HS-5 (cell line): ENCODE data around the gene ZNF506.
A peak's percentile ranks its signal among the peaks of the same experiment; 100 is the strongest.
"Not testable (repeated sequence)": the region's sequence is repeated elsewhere in the genome, so short reads cannot be mapped to it uniquely, and the experiment has no call there.

Experiments
- DNase-seq: peaks from one replicate; pipeline ENCODE4 v3.0.0-alpha.2; 2012; ENCODE audit warnings: low read depth

The ZNF506 gene

GRCh38 chr19:19821366-19821951 lies at the start of gene ZNF506:
Gene ZNF506, minus strand, starts transcription at chr19:19821750. Its CDS starts 147 bp downstream, at chr19:19821603.
- peak; percentile 34 for DNase-seq

- DNase-seq: not testable (repeated sequence)
Measured at GRCh38 chr19:19870086-19870485, 48.5 kb upstream of the ZNF506 start.

- DNase-seq: no peak
Measured at GRCh38 chr19:19866611-19867248, 45.2 kb upstream of the ZNF506 start.

- DNase-seq: peak; percentile 84
Measured at GRCh38 chr19:19865750-19866610, 44.4 kb upstream of the ZNF506 start, which contains the start of gene ZNF253. Gene ZNF253, plus strand, starts transcription at chr19:19865882. Its CDS starts 115 bp downstream, at chr19:19865997.

- no peak for DNase-seq
Measured at GRCh38 chr19:19860756-19861390, 39.3 kb upstream of the ZNF506 start.

- no peak for DNase-seq
Measured at GRCh38 chr19:19858751-19859150, 37.2 kb upstream of the ZNF506 start.

GRCh38 chr19:19851740-19852139 lies 30.2 kb upstream of the ZNF506 start:
- DNase-seq: not testable (repeated sequence)

- DNase-seq: no peak
Measured at GRCh38 chr19:19849056-19849455, 27.5 kb upstream of the ZNF506 start.

- DNase-seq: no peak
Measured at GRCh38 chr19:19847781-19848180, 26.2 kb upstream of the ZNF506 start.

GRCh38 chr19:19835560-19836038 lies 14.0 kb upstream of the ZNF506 start:
- DNase-seq: no peak

- no peak for DNase-seq
Measured at GRCh38 chr19:19826875-19827274, 5.3 kb upstream of the ZNF506 start.

GRCh38 chr19:19823916-19824315 lies 2.4 kb upstream of the ZNF506 start:
- DNase-seq: no peak

GRCh38 chr19:19821976-19822375 lies 426 bp upstream of the ZNF506 start:
- not testable (repeated sequence) for DNase-seq

GRCh38 chr19:19820774-19821320 lies 703 bp downstream of the ZNF506 start:
- no peak for DNase-seq

GRCh38 chr19:19817357-19817756 lies 4.2 kb downstream of the ZNF506 start:
- DNase-seq: no peak

- no peak for DNase-seq
Measured at GRCh38 chr19:19816679-19817078, 4.9 kb downstream of the ZNF506 start.

GRCh38 chr19:19811999-19812398 lies 9.6 kb downstream of the ZNF506 start:
- not testable (repeated sequence) for DNase-seq

GRCh38 chr19:19805480-19805879 lies 16.1 kb downstream of the ZNF506 start:
- DNase-seq: no peak

GRCh38 chr19:19788015-19788414 lies 33.5 kb downstream of the ZNF506 start:
- no peak for DNase-seq

- not testable (repeated sequence) for DNase-seq
Measured at GRCh38 chr19:19785476-19785875, 36.1 kb downstream of the ZNF506 start.

GRCh38 chr19:19782783-19783182 lies 38.8 kb downstream of the ZNF506 start:
- DNase-seq: no peak

GRCh38 chr19:19781791-19782190 lies 39.8 kb downstream of the ZNF506 start:
- not testable (repeated sequence) for DNase-seq
